ENCODE results near the gene SHTN1. TPM values are rescaled to one million over a fixed set of nuclear protein-coding genes. Genes with fewer than 3 reads are reported as not detected.

Gene SHTN1
- total RNA-seq, 4 donors from 2014 or later = 20.9 to 55.5 (median 25.2) TPM

DNA sequence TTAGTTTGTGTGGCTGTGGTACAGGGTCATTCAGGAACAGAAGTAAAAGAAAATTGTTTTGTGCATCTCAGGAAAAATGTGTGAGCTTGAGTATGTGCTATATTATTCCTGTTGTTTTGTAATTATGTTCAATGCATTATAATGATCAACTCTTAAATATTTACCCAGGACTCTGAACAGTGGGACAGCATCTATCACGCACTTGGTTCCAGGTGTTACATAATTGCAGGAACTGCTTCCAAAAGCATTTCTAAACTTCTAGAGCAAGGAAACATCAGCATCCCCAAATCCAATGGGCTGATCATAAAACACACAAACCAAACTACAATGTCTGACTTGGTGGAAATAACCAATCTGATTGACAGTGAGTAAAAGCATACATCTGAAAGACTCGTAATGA is 129.1 kb downstream of the SHTN1 start:
- Histone ChIP-seq H3K27ac (no peak overlapping the region), H3K27me3 (no peaks in the 10 kb centered on the region), H3K4me3 (no peak overlapping the region), H3K4me1 (peaks cover 4% of the 10 kb centered on the region), H3K9me3 (no peaks in the 10 kb centered on the region), H3K36me3 (no peaks in the 10 kb centered on the region)
- DNase-seq (ENCODE audit: low spot score in 2 of 2) = no peak
- no peak for TF ChIP-seq POLR2AphosphoS5 (IDR thresholded peaks at IDR 0.05)
- 93% methylated on average over 2 of the region's 2 CpGs for WGBS

DNA sequence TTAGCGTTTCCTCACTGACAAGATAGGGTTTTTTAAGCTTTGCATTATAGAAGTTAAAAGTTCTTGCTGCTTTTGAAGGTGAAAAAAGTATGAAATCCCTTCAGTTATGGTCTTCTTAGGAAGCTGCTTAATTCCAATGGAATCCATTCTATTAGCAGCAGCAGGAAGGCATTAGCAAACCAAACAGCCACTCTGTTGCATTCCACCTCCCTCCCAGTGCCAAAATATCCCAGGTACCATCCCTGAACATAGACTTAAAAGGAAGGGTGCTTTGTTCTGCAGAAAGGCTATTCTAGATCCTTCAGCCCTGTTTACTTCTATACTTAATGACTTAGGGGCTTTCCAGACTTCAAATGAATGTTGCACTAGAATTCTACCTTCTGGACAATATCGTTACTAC is 131.9 kb downstream of the SHTN1 start:
- Histone ChIP-seq H3K4me1 (peaks cover 3% of the 10 kb centered on the region), H3K27ac (no peak overlapping the region), H3K27me3 (no peaks in the 10 kb centered on the region), H3K4me3 (no peak overlapping the region), H3K36me3 (no peaks in the 10 kb centered on the region), H3K9me3 (no peaks in the 10 kb centered on the region)
- DNase-seq (ENCODE audit: low spot score in 2 of 2) = no peak
- TF ChIP-seq, protein P1, sequence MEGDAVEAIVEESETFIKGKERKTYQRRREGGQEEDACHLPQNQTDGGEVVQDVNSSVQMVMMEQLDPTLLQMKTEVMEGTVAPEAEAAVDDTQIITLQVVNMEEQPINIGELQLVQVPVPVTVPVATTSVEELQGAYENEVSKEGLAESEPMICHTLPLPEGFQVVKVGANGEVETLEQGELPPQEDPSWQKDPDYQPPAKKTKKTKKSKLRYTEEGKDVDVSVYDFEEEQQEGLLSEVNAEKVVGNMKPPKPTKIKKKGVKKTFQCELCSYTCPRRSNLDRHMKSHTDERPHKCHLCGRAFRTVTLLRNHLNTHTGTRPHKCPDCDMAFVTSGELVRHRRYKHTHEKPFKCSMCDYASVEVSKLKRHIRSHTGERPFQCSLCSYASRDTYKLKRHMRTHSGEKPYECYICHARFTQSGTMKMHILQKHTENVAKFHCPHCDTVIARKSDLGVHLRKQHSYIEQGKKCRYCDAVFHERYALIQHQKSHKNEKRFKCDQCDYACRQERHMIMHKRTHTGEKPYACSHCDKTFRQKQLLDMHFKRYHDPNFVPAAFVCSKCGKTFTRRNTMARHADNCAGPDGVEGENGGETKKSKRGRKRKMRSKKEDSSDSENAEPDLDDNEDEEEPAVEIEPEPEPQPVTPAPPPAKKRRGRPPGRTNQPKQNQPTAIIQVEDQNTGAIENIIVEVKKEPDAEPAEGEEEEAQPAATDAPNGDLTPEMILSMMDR (IDR thresholded peaks at IDR 0.05) = no peak
- no peak for TF ChIP-seq POLR2AphosphoS5 (IDR thresholded peaks at IDR 0.05)
- no peak for TF ChIP-seq EP300 (IDR thresholded peaks at IDR 0.05)
- TF ChIP-seq POLR2A (IDR thresholded peaks at IDR 0.05) = no peak
- 64% methylated on average over 2 of the region's 2 CpGs for WGBS

DNA sequence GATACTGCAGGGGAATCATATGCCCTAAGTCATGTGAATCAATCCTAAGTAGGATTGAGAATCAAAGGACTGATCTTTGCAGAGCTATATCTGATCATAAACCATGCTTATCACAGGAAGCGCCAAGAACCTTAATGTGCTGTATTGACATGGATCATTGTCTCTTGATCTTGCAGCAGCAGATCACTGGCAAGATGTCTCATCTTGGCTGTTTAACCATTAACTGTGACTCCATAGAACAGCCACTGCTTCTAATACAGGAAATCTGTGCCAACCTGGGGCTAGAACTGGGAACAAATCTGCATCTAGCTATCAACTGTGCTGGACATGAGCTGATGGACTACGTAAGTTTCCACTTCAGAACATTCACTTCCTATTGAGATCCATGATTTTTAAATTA is 134.0 kb downstream of the SHTN1 start:
- Histone ChIP-seq H3K4me1 (peaks cover 9% of the 10 kb centered on the region), H3K9me3 (no peaks in the 10 kb centered on the region), H3K27ac (no peak overlapping the region), H3K4me3 (no peak overlapping the region), H3K27me3 (no peaks in the 10 kb centered on the region), H3K36me3 (no peaks in the 10 kb centered on the region)
- no peak for DNase-seq (ENCODE audit: low spot score in 2 of 2)
- 84% methylated on average over 2 of the region's 2 CpGs for WGBS
- TF ChIP-seq, protein P1 (IDR thresholded peaks at IDR 0.05) = no peak
- TF ChIP-seq POLR2A (IDR thresholded peaks at IDR 0.05) = no peak
- TF ChIP-seq EP300 (IDR thresholded peaks at IDR 0.05) = no peak
- no peak for TF ChIP-seq POLR2AphosphoS5 (IDR thresholded peaks at IDR 0.05)

DNA sequence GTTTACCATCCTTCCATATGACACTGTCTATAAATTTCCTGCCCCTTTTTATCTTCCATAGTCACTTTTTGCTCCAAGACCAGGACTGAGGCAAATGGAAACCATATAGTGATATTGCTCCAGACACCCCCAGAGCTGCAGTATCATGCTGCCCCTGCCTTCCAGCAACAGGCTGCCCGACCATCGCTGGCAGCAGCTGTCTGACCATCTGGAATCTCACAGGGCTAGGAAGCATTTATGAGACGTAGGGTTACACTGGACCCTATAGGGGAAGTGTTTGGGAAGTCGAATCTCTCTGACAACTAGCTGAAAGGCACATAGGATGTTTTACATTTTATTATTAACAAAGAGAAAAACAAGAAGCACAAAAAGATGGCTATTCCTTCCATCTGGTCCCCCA is 136.3 kb downstream of the SHTN1 start:
- Histone ChIP-seq H3K27me3 (no peaks in the 10 kb centered on the region), H3K9me3 (no peaks in the 10 kb centered on the region), H3K4me3 (no peak overlapping the region), H3K4me1 (peaks cover 9% of the 10 kb centered on the region), H3K36me3 (no peaks in the 10 kb centered on the region), H3K27ac (no peak overlapping the region)
- no peak for DNase-seq (ENCODE audit: low spot score in 2 of 2)
- TF ChIP-seq POLR2A (IDR thresholded peaks at IDR 0.05) (no peak), EP300 (IDR thresholded peaks at IDR 0.05) (no peak), POLR2AphosphoS5 (IDR thresholded peaks at IDR 0.05) (no peak)
- TF ChIP-seq, protein P1 (IDR thresholded peaks at IDR 0.05) = no peak
- 44% methylated on average over 4 of the region's 4 CpGs for WGBS

DNA sequence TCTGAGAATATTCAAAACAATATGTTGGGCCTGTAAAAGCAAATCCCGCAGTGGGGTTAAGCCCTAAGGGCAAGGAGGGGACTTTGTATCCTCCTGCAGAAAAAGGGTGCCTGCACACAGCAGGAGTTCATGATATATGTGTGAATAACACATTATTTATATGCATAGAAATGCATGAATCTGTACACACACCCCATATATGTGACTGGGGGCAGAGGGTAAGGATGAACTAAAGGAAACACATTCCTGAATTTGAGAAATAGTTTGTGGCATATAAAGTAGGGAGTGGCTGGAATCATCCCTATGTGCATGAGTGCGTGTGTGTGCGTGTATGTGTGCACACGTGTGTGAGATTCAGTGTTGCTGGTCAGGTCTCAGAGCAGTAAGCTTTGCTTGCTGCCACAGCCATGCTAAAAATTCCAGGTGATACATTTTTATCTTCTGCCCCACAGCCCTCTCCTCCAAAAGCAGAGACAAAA is 136.8 kb downstream of the SHTN1 start:
- TF ChIP-seq, protein P1 (IDR thresholded peaks at IDR 0.05) = no peak
- TF ChIP-seq POLR2AphosphoS5 (IDR thresholded peaks at IDR 0.05) (no peak), POLR2A (IDR thresholded peaks at IDR 0.05) (no peak), EP300 (IDR thresholded peaks at IDR 0.05) (no peak)

More for the DNA sequence above, 136.8 kb downstream of the SHTN1 start:
- H3K36me3 ChIP-seq = no peaks in the 10 kb centered on the region
- H3K4me1 ChIP-seq = peaks cover 9% of the 10 kb centered on the region
- 62% methylated on average over 4 of the region's 4 CpGs for WGBS
- no peak overlapping the region for H3K4me3 ChIP-seq
- no peak for DNase-seq (ENCODE audit: low spot score in 2 of 2)
- H3K27ac ChIP-seq = no peak overlapping the region
- H3K9me3 ChIP-seq = no peaks in the 10 kb centered on the region
- H3K27me3 ChIP-seq = no peaks in the 10 kb centered on the region

All from suprapubic skin (tissue), 4 donors.